ENCODE data around the gene ZSWIM6. TPM values are rescaled to one million over a fixed set of nuclear protein-coding genes. Genes with fewer than 3 reads are reported as not detected.

Gene ZSWIM6
- total RNA-seq, 2 experiments from 2014 or later = 4.4 TPM

- ChIA-PET POLR2A (no interaction called here), CTCF (no interaction called here)
- Mint-ChIP-seq H3K36me3 (ENCODE audit: low read depth) (no peaks in the 10 kb centered on the region), H3K9me3 (no peaks in the 10 kb centered on the region), H3K27ac (no peak overlapping the region), H3K27me3 (peaks cover 3% of the 10 kb centered on the region), H3K4me1 (ENCODE audit: low read depth) (no peaks in the 10 kb centered on the region), H3K4me3 (no peak overlapping the region)
- TF ChIP-seq, protein P1, sequence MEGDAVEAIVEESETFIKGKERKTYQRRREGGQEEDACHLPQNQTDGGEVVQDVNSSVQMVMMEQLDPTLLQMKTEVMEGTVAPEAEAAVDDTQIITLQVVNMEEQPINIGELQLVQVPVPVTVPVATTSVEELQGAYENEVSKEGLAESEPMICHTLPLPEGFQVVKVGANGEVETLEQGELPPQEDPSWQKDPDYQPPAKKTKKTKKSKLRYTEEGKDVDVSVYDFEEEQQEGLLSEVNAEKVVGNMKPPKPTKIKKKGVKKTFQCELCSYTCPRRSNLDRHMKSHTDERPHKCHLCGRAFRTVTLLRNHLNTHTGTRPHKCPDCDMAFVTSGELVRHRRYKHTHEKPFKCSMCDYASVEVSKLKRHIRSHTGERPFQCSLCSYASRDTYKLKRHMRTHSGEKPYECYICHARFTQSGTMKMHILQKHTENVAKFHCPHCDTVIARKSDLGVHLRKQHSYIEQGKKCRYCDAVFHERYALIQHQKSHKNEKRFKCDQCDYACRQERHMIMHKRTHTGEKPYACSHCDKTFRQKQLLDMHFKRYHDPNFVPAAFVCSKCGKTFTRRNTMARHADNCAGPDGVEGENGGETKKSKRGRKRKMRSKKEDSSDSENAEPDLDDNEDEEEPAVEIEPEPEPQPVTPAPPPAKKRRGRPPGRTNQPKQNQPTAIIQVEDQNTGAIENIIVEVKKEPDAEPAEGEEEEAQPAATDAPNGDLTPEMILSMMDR (IDR thresholded peaks at IDR 0.05) = no peak
- intact Hi-C loops (cut with micrococcal nuclease) = no loop called here
- DNase-seq (no peak), ATAC-seq (no peak)
These were observed 259.8 kb downstream of the ZSWIM6 start for GRCh38 chr5:61591859-61592258.

DNA sequence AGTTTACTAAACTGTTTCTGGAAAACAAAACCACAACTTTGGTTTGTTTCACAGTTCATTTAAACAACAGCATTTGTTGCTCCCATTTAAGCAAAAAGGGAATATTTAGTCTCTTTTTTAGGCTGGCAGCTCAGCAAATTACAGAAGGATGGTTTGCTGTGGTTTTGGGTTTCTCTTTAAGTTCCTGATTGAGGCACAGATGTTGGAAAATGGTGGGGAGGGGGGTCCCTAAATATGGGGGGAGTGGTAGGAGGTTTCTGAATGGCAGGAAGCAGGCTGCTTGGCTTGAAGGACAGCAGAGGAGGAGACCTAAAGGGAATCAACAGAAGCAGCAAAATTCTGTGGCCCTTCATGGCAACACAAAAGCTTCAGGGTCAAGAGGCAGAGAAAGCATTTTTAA is 263.4 kb downstream of the ZSWIM6 start:
- ChIA-PET CTCF (no interaction called here), POLR2A (interaction anchor here (0.6 kb wide), 1 partner anchor 1746 kb away, joined by 5 read pairs; no protein-coding TSS in a partner anchor)
- TF ChIP-seq, protein P1 (IDR thresholded peaks at IDR 0.05) = no peak
- Mint-ChIP-seq H3K27me3 (peaks cover 4% of the 10 kb centered on the region), H3K4me1 (ENCODE audit: low read depth) (no peaks in the 10 kb centered on the region), H3K9me3 (no peaks in the 10 kb centered on the region), H3K4me3 (no peak overlapping the region), H3K36me3 (ENCODE audit: low read depth) (no peaks in the 10 kb centered on the region), H3K27ac (no peak overlapping the region)
- DNase-seq (no peak), ATAC-seq (no peak)
- intact Hi-C loops (cut with micrococcal nuclease) = no loop called here

Other genes with a start within 250 kb of the ZSWIM6 start
- 10 to 100 TPM; 58.9 to 64.3 TPM for gene SMIM15, start 169.8 kb upstream of the ZSWIM6 start, total RNA-seq